OCI-LY1 (cell line): ENCODE measurements around the gene DMRT3.

Experiments used
- H2AFZ ChIP-seq: fragments of 200-600 bp; sonication (generic), shearing (Covaris generic); 2 replicates; pipeline ENCODE4 v1.6.0; 2014; ENCODE audit warnings: antibody characterized with exemption, mild to moderate bottlenecking, low read length
- H3F3A ChIP-seq: fragments of 200-600 bp; sonication (generic), shearing (Covaris generic); 2 replicates; pipeline ENCODE4 v1.6.0; 2014; ENCODE audit warnings: mild to moderate bottlenecking, antibody characterized with exemption, low read length, moderate library complexity; ENCODE audit not compliant: insufficient read depth
- H3K27ac ChIP-seq: fragments of 200-600 bp; sonication (generic); 2 replicates; pipeline ENCODE4 v1.5.1; 2014; ENCODE audit warnings: low read length, mixed run types, mild to moderate bottlenecking, low read depth; ENCODE audit not compliant: poor library complexity, severe bottlenecking
- H3K27me3 ChIP-seq: fragments of 200-600 bp; sonication (generic); 2 replicates; pipeline ENCODE4 v1.6.0; 2014; ENCODE audit warnings: antibody characterized with exemption, mild to moderate bottlenecking, low read length, moderate library complexity; ENCODE audit not compliant: insufficient read depth
- H3K36me3 ChIP-seq: fragments of 200-600 bp; sonication (generic); 2 replicates; pipeline ENCODE4 v1.6.1; 2014; ENCODE audit warnings: mild to moderate bottlenecking, antibody characterized with exemption, low read length, moderate library complexity, mixed read lengths; ENCODE audit not compliant: insufficient read depth
- H3K4me1 ChIP-seq: fragments of 200-600 bp; sonication (generic); 2 replicates; pipeline ENCODE4 v1.5.1; 2014; ENCODE audit warnings: mild to moderate bottlenecking, low read length, moderate library complexity; ENCODE audit not compliant: insufficient read depth, severe bottlenecking
- H3K4me2 ChIP-seq: fragments of 200-600 bp; sonication (generic), shearing (Covaris generic); 2 replicates; pipeline ENCODE4 v1.6.1; 2014; ENCODE audit warnings: low read length
- H3K4me3 ChIP-seq: fragments of 200-600 bp; sonication (generic); 2 replicates; pipeline ENCODE4 v1.5.1; 2014; ENCODE audit warnings: low read length, low read depth, mild to moderate bottlenecking, mixed read lengths; ENCODE audit not compliant: poor library complexity, severe bottlenecking
- H3K79me2 ChIP-seq: fragments of 200-600 bp; shearing (Covaris generic); 2 replicates; pipeline ENCODE4 v1.6.1; 2016; ENCODE audit warnings: mixed run types, low read length, mixed read lengths; ENCODE audit not compliant: insufficient read depth
- H3K9ac ChIP-seq: fragments of 200-600 bp; sonication (generic), shearing (Covaris generic); 2 replicates; pipeline ENCODE4 v1.6.1; 2014; ENCODE audit warnings: mild to moderate bottlenecking, low read length, mixed read lengths
- H3K9me2 ChIP-seq: fragments of 200-600 bp; sonication (generic), shearing (Covaris generic); 2 replicates; pipeline ENCODE4 v1.6.1; 2014; ENCODE audit warnings: low read depth, mild to moderate bottlenecking, low read length, mixed read lengths
- H3K9me3 ChIP-seq: fragments of 200-600 bp; shearing (Covaris generic); 2 replicates; pipeline ENCODE4 v1.6.1; 2014; ENCODE audit warnings: low read length, mixed read lengths
- H4K20me1 ChIP-seq: fragments of 200-600 bp; sonication (generic), shearing (Covaris generic); 2 replicates; pipeline ENCODE4 v1.6.0; 2016; ENCODE audit warnings: mild to moderate bottlenecking, low read length; ENCODE audit not compliant: insufficient read depth
- CTCF ChIP-seq: fragments of 200-600 bp; sonication (generic), shearing (Covaris generic); IDR thresholded peaks from 2 replicates; pipeline ENCODE4 v1.5.1; 2017; ENCODE audit warnings: mild to moderate bottlenecking, antibody characterized with exemption, low read length, moderate library complexity, mixed read lengths
- EZH2 ChIP-seq: fragments of 200-600 bp; sonication (generic), shearing (Covaris generic); IDR thresholded peaks from 2 replicates; pipeline ENCODE4 v1.8.0; 2017; ENCODE audit warnings: borderline replicate concordance, mixed run types, mild to moderate bottlenecking, antibody characterized with exemption, low read length, moderate library complexity, mixed read lengths

The DMRT3 gene

DNA sequence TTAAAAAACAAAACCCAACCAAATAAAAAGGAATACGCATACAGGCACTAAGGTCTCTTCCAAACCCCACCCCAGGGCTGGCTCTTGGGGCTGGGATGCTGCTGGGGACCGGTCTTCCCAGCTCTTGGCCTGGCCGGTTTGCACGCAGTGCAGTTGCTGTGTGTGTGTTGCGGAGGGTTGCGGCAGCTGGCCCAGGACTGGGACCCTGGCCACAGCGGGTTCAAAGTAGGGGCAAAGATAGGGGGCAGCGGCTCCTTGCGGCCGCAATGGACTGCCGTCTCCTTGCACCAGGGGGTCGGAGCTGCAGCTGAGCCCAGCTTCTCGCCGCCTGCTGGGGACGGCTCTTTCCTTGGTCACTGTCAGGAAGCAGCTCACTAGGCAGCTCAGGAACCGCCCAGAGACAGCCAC, 5.0 kb downstream of the DMRT3 start:
- no peaks in the 10 kb centered on the region for H3K79me2 ChIP-seq
- H3K27ac ChIP-seq = no peak overlapping the region
- no peaks in the 10 kb centered on the region for H3F3A ChIP-seq
- no peak overlapping the region for H3K4me2 ChIP-seq
- no peaks in the 10 kb centered on the region for H4K20me1 ChIP-seq
- H3K9me3 ChIP-seq = no peaks in the 10 kb centered on the region
- no peak overlapping the region for H2AFZ ChIP-seq
- TF ChIP-seq CTCF = no peak
- TF ChIP-seq EZH2 = no peak
- no peaks in the 10 kb centered on the region for H3K36me3 ChIP-seq
- no peaks in the 10 kb centered on the region for H3K4me1 ChIP-seq
- H3K9ac ChIP-seq = no peak overlapping the region
- no peaks in the 10 kb centered on the region for H3K27me3 ChIP-seq
- no peak overlapping the region for H3K4me3 ChIP-seq
- no peaks in the 10 kb centered on the region for H3K9me2 ChIP-seq

GRCh38 chr9:982394-983230, 6.2 kb downstream of the DMRT3 start:
- no peaks in the 10 kb centered on the region for H3F3A ChIP-seq
- H3K79me2 ChIP-seq = no peaks in the 10 kb centered on the region
- TF ChIP-seq CTCF (no peak), EZH2 (no peak)
- no peak overlapping the region for H3K4me3 ChIP-seq
- H2AFZ ChIP-seq = no peak overlapping the region
- no peaks in the 10 kb centered on the region for H3K9me2 ChIP-seq
- H3K27me3 ChIP-seq = no peaks in the 10 kb centered on the region
- H3K4me2 ChIP-seq = no peak overlapping the region
- no peaks in the 10 kb centered on the region for H3K4me1 ChIP-seq
- H3K9me3 ChIP-seq = no peaks in the 10 kb centered on the region
- no peaks in the 10 kb centered on the region for H4K20me1 ChIP-seq
- no peak overlapping the region for H3K9ac ChIP-seq
- no peaks in the 10 kb centered on the region for H3K36me3 ChIP-seq
- no peak overlapping the region for H3K27ac ChIP-seq

GRCh38 chr9:994005-994404, 17.6 kb downstream of the DMRT3 start:
- Histone ChIP-seq H3K9ac (no peak overlapping the region), H3K4me3 (no peak overlapping the region), H2AFZ (no peak overlapping the region), H3K9me2 (no peaks in the 10 kb centered on the region), H3K9me3 (no peaks in the 10 kb centered on the region), H3K4me1 (peaks cover 7% of the 10 kb centered on the region), H3K79me2 (no peaks in the 10 kb centered on the region), H4K20me1 (no peaks in the 10 kb centered on the region), H3K27ac (no peak overlapping the region), H3K27me3 (no peaks in the 10 kb centered on the region), H3F3A (no peaks in the 10 kb centered on the region), H3K4me2 (no peak overlapping the region), H3K36me3 (no peaks in the 10 kb centered on the region)
- TF ChIP-seq CTCF (no peak), EZH2 (no peak)
